Measurements from ENCODE around the gene TMEM132C.

GRCh38 chr12:128753438-128753837 lies 486.5 kb downstream of the TMEM132C start:
- TF ChIP-seq, protein P1, sequence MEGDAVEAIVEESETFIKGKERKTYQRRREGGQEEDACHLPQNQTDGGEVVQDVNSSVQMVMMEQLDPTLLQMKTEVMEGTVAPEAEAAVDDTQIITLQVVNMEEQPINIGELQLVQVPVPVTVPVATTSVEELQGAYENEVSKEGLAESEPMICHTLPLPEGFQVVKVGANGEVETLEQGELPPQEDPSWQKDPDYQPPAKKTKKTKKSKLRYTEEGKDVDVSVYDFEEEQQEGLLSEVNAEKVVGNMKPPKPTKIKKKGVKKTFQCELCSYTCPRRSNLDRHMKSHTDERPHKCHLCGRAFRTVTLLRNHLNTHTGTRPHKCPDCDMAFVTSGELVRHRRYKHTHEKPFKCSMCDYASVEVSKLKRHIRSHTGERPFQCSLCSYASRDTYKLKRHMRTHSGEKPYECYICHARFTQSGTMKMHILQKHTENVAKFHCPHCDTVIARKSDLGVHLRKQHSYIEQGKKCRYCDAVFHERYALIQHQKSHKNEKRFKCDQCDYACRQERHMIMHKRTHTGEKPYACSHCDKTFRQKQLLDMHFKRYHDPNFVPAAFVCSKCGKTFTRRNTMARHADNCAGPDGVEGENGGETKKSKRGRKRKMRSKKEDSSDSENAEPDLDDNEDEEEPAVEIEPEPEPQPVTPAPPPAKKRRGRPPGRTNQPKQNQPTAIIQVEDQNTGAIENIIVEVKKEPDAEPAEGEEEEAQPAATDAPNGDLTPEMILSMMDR (IDR thresholded peaks at IDR 0.05) = no peak
- TF ChIP-seq ZFX (IDR thresholded peaks at IDR 0.05; ENCODE audit: borderline replicate concordance) = no peak
